A673 (cell line): ENCODE results near the gene MYRIP. TPM values are rescaled to one million over a fixed set of nuclear protein-coding genes. Genes with fewer than 3 reads are reported as not detected.

Source experiments
- BruUV-seq: library from RNA; stranded (reverse); fragments of 400-500 nt; replicated peaks from 2 replicates; lab custom pipeline; 2021; lab: Mats Ljungman, UMichigan
- CTCF ChIA-PET: fragments of 300-600 bp; sonication (Branson Sonifier 250); formaldehyde crosslinking; loops from one replicate; lab custom pipeline; 2022; ENCODE audit warnings: antibody characterized with exemption; lab: Charles Lee
- POLR2A ChIA-PET: fragments of 300-600 bp; sonication (Branson Sonifier 250); formaldehyde crosslinking; loops from one replicate; lab custom pipeline; 2022; ENCODE audit warnings: antibody characterized with exemption; ENCODE audit not compliant: low non-redundant PET; lab: Charles Lee
- DNase-seq: peaks from one replicate; pipeline ENCODE4 v3.0.0-alpha.2; 2015; ENCODE audit warnings: low spot score
- H3K27ac ChIP-seq: fragments of 200-600 bp; sonication (generic); 2 replicates; pipeline ENCODE4 v1.5.1; 2016; ENCODE audit warnings: mixed run types, low read depth, mild to moderate bottlenecking, mixed read lengths, antibody characterized with exemption, low read length; ENCODE audit not compliant: poor library complexity, severe bottlenecking
- H3K27me3 ChIP-seq: fragments of 200-600 bp; sonication (generic); replicated peaks from 2 replicates; pipeline ENCODE4 v1.6.1; 2017; ENCODE audit warnings: mixed run types, low read depth, mild to moderate bottlenecking, mixed read lengths, antibody characterized with exemption, low read length; ENCODE audit not compliant: insufficient read depth, poor library complexity
- H3K36me3 ChIP-seq: fragments of 200-600 bp; sonication (generic); 2 replicates; pipeline ENCODE4 v1.6.1; 2016; ENCODE audit warnings: mixed run types, mild to moderate bottlenecking, mixed read lengths, antibody characterized with exemption, low read length; ENCODE audit not compliant: insufficient read depth, poor library complexity, severe bottlenecking
- H3K4me1 ChIP-seq: fragments of 200-600 bp; sonication (generic); 2 replicates; pipeline ENCODE4 v1.6.1; 2017; ENCODE audit warnings: mixed run types, mild to moderate bottlenecking, mixed read lengths, antibody characterized with exemption, low read length; ENCODE audit not compliant: insufficient read depth, poor library complexity, severe bottlenecking
- H3K4me3 ChIP-seq: fragments of 200-600 bp; sonication (generic); 2 replicates; pipeline ENCODE4 v1.5.1; 2016; ENCODE audit warnings: low read depth, mixed run types, mild to moderate bottlenecking, mixed read lengths, low read length; ENCODE audit not compliant: poor library complexity, severe bottlenecking
- H3K9me3 ChIP-seq: fragments of 200-600 bp; sonication (generic); 2 replicates; pipeline ENCODE4 v1.6.1; 2016; ENCODE audit warnings: mixed run types, low read depth, mild to moderate bottlenecking, mixed read lengths, antibody characterized with exemption, low read length; ENCODE audit not compliant: poor library complexity, severe bottlenecking
- CTCF ChIP-seq: fragments of 300-800, 200-600 bp; sonication (generic); conservative IDR thresholded peaks from 2 replicates; pipeline ENCODE4 v1.5.1; 2017; ENCODE audit warnings: low read depth, mild to moderate bottlenecking, antibody characterized with exemption, low read length, moderate library complexity, mixed read lengths
- EZH2 ChIP-seq: fragments of 200-600 bp; sonication (generic); IDR thresholded peaks from 2 replicates; pipeline ENCODE4 v1.6.1; 2017; ENCODE audit warnings: borderline replicate concordance, low read depth, mild to moderate bottlenecking, mixed read lengths, antibody characterized with exemption, low read length; ENCODE audit not compliant: poor library complexity, severe bottlenecking
- intact Hi-C: fragments of 100-400 bp; cut with micrococcal nuclease; formaldehyde crosslinking; loops from one replicate; pipeline ENCODE4 v1.10.0; 2022; ENCODE audit not compliant: unreplicated experiment
- total RNA-seq: library from RNA; stranded (reverse); gene quantifications from 2 replicates; pipeline ENCODE4 v1.2.3, GENCODE V29; 2021

MYRIP gene
- total RNA-seq, 1 experiment from 2014 or later: not detected

GRCh38 chr3:39907981-39908380, 98.6 kb downstream of the MYRIP start:
- H3K27ac ChIP-seq: no peak overlapping the region
- no TSS peak for BruUV-seq
- intact Hi-C loops: no loop called here
- TF ChIP-seq EZH2: no peak
- no peak for TF ChIP-seq CTCF
- H3K9me3 ChIP-seq: no peaks in the 10 kb centered on the region
- no peaks in the 10 kb centered on the region for H3K36me3 ChIP-seq
- no peaks in the 10 kb centered on the region for H3K27me3 ChIP-seq
- no peak overlapping the region for H3K4me3 ChIP-seq
- H3K4me1 ChIP-seq: no peaks in the 10 kb centered on the region
- POLR2A ChIA-PET: no interaction called here
- DNase-seq: no peak
- CTCF ChIA-PET: no interaction called here

- CTCF ChIA-PET: no interaction called here
- H3K9me3 ChIP-seq: no peaks in the 10 kb centered on the region
- intact Hi-C loops: no loop called here
- no peaks in the 10 kb centered on the region for H3K36me3 ChIP-seq
- POLR2A ChIA-PET: no interaction called here
- no TSS peak for BruUV-seq
- no peaks in the 10 kb centered on the region for H3K27me3 ChIP-seq
- no peak overlapping the region for H3K4me3 ChIP-seq
- H3K4me1 ChIP-seq: no peaks in the 10 kb centered on the region
- no peak for TF ChIP-seq EZH2
- no peak for TF ChIP-seq CTCF
- no peak for DNase-seq
- H3K27ac ChIP-seq: no peak overlapping the region
Observed at GRCh38 chr3:39910135-39910534, 100.7 kb downstream of the MYRIP start.

- DNase-seq: no peak
- no TSS peak for BruUV-seq
- no peak for TF ChIP-seq CTCF
- no peak for TF ChIP-seq EZH2
- Histone ChIP-seq H3K9me3 (no peaks in the 10 kb centered on the region), H3K4me1 (no peaks in the 10 kb centered on the region), H3K27ac (no peak overlapping the region), H3K4me3 (no peak overlapping the region), H3K27me3 (no peaks in the 10 kb centered on the region), H3K36me3 (no peaks in the 10 kb centered on the region)
- ChIA-PET CTCF (no interaction called here), POLR2A (no interaction called here)
- intact Hi-C loops: no loop called here
Observed at GRCh38 chr3:39910826-39911464, 101.5 kb downstream of the MYRIP start.
